Coronary artery (tissue), 2 donors: ENCODE results near the gene VSX1.

Source experiments
- DNase-seq: peaks from one replicate; pipeline ENCODE4 v3.0.0-alpha.2; 2017; ENCODE audit warnings: low spot score
- H3K27ac ChIP-seq, 2 donors: fragments of 200-600 bp; sonication (generic); one replicate each; pipeline ENCODE4 v1.5.1; 2016 to 2019
- H3K4me3 ChIP-seq: fragments of 200-600 bp; sonication (generic); 2 replicates; pipeline ENCODE4 v1.5.1; 2016; ENCODE audit warnings: mild to moderate bottlenecking, moderate library complexity
- TF ChIP-seq, protein P1 (sequence below): fragments of 200-600 bp; sonication (generic); IDR thresholded peaks from one replicate; pipeline ENCODE4 v1.5.1; 2019; ENCODE audit warnings: antibody characterized with exemption

Gene VSX1

DNA sequence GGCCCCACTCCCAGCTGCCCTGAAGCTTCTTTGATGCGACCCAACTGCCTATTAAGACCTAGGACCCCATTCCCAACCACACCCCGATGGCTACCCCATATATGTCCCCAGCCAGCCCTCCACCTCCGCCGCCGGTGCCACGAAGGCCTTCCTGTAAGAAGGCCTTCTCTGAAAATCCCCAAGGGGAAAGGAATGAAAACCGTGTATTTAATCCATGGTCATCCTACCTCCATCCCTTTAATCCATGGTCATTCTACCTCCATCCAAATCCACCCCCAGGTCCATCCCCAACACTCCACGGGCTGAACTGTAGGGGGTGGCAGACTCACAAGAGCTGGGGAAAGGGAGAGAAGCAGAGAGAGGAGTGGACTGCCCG is 545 bp upstream of the VSX1 start:
- H3K27ac ChIP-seq, result no peak overlapping the region
- DNase-seq, result peak; percentile 64
- TF ChIP-seq, protein P1, sequence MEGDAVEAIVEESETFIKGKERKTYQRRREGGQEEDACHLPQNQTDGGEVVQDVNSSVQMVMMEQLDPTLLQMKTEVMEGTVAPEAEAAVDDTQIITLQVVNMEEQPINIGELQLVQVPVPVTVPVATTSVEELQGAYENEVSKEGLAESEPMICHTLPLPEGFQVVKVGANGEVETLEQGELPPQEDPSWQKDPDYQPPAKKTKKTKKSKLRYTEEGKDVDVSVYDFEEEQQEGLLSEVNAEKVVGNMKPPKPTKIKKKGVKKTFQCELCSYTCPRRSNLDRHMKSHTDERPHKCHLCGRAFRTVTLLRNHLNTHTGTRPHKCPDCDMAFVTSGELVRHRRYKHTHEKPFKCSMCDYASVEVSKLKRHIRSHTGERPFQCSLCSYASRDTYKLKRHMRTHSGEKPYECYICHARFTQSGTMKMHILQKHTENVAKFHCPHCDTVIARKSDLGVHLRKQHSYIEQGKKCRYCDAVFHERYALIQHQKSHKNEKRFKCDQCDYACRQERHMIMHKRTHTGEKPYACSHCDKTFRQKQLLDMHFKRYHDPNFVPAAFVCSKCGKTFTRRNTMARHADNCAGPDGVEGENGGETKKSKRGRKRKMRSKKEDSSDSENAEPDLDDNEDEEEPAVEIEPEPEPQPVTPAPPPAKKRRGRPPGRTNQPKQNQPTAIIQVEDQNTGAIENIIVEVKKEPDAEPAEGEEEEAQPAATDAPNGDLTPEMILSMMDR, result no peak

DNA sequence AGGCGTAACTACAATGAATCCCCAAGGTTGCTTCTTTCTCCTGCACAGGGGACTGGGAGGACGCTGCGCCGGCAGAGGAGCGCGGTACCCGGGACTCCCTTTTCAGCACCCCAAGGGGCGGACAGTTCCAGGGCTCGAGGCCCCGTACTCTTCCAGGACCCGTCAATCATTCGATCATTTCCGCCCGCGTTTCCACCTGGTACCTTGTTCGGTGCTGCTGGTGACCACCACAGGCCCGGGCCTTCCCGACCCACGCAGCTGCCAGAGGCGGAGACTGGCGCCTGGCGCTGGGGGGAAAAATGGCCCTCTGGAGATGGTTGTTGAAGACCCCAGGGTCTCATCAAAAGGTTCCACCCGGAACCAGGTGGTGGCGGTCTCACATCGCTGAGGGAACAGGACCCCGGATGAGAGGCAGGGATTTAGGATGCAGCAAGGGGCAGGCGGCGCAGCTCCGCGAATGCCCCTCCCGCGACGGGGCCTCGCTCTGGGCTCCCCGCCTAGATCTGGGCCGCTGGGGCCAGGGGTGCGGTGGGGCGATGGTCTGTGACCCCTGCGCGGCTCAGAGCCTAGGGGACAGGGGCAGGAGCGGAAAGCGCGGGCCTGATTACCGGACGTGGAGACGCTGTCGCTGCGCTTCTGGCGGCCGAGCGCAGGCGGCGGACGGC is 744 bp downstream of the VSX1 start:
- Histone ChIP-seq H3K4me3 (peak overlapping the region; percentile 1), H3K27ac (no peak overlapping the region)
- peak; percentile 60 for DNase-seq
- TF ChIP-seq, protein P1, result no peak

More for the DNA sequence above, 545 bp upstream of the VSX1 start:
- H3K4me3 ChIP-seq, result no peak overlapping the region

DNA sequence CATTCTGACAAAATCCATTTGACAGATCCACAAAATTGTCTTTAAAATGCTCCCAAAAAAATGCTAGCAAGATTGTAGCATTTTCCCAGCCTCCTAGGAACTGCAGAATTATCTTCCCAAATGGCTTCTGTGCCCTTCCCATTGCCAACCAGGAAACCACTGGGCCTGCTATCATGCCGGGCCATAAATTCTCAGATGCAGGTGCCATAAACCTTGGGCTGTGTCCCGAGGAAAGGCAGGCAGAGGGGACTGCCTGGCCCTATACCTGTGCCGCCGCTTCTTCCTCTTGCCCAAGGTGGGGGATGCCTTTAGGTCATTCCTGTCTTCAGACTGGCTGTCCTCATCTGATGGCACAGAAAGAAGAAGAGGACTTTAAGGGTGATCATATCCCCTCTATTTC is 2.8 kb downstream of the VSX1 start:
- Histone ChIP-seq H3K4me3 (no peak overlapping the region), H3K27ac (no peak overlapping the region)
- TF ChIP-seq, protein P1, result no peak
- DNase-seq, result peak; percentile 17

DNA sequence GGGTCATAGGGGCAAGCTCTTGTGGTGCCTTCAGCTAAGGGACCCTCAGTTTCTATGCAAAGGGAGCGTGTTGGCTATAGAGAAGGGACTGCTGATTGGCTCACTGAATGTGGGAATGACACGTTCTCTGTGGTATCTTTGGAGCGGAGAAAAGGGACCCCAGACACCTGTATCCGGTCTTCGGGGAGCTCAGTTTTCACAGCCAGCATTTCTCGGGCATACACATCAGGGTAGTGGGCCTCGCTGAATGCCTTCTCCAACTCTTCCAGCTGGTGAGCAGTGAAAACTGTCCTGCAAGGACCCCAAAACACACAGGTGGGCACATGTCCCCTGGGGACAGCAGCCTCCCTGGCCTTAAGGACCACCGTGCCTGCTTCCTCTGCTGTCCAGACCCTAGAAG is 3.3 kb downstream of the VSX1 start:
- Histone ChIP-seq H3K4me3 (no peak overlapping the region), H3K27ac (no peak overlapping the region)
- DNase-seq, result peak; percentile 19
- TF ChIP-seq, protein P1, result no peak

DNA sequence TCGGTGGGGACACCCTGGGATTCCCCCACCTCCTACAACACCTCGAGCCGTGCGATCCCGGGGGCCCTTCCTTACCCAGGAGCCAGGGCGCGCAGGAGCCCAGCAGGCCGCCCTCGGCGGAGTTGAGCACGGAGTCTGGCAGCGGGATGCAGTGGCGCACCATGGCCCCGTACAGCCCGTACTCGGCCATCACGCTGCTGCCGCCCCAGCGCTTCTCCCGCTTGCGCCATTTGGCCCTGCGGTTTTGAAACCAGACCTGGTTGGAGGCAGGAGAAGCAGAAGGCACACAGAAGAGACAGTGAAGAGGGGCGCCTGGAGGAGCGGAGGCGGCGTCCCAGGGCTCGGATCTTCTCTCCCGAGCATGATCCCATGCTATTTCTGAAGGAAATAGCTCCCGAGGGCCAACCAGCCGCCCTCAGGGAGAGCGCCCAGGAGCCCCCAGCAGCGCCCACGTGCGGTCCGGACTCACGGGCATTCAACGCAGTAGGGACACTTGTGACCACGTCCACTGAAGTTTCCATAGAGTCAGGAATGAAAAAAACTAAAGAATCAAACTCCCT is 4.3 kb downstream of the VSX1 start:
- Histone ChIP-seq H3K27ac (no peak overlapping the region), H3K4me3 (peak overlapping the region; percentile 62)
- TF ChIP-seq, protein P1, result no peak
- DNase-seq, result peak; percentile 74

DNA sequence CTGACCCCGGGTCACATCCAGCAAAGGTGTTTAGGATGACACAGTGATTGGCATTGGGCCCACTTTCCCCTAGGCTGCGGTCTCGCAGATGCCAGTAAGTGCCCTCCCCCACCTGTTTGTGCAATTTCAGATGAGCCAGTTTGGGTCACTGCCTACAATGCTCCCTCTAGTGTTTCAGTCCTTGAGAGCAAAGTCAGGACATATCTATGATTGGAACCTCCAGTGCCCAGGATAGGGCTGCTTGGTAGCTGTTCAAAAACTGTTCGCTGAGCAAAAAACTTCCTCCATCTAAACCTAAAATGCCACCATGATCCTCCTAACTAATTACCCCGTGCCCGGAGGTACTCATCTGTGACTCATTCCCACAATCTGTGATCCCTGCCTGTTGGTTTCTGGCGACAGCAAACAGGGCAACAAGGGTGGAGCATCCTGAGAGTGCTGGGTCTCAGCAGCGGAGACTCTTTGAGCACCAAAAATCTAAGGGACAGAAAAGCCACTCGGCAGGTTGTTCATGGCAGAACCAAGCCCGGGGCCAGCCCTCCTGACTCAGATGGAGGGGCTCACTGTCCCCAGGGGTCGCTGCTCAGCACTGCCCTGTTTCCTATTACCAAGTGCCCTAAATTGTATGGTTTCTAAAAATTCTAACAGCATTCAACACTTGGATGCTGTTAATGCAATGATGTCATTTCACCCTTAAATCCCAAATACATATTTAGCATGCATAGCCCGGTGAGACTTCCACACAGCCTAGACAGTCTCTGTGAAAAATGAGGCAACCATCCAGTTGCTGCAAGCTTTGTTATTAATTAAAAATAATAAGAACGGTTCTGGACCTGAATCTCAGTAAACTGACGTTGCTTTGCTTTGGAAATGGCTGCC is 5.0 kb downstream of the VSX1 start:
- no peak overlapping the region for H3K27ac ChIP-seq
- TF ChIP-seq, protein P1, result no peak
- peak overlapping the region; percentile 62 for H3K4me3 ChIP-seq
- DNase-seq, result peak; percentile 31
